Breast epithelium (tissue), 4 donors: Measurements from ENCODE around the gene CXCR5. TPM values are rescaled to one million over a fixed set of nuclear protein-coding genes. Genes with fewer than 3 reads are reported as not detected.

Experiments
- DNase-seq, 2 donors: peaks; one replicate each; pipeline ENCODE4 v3.0.0-alpha.2; 2019; ENCODE audit warnings: low spot score in 2 of 2
- H3K27ac ChIP-seq, 2 donors: fragments of 200-600 bp; sonication (generic) in 1 of 2; one replicate each; pipeline ENCODE4 v1.5.1; 2016 to 2019; ENCODE audit warnings: mild to moderate bottlenecking in 1 of 2
- H3K27me3 ChIP-seq, 2 donors: fragments of 200-600 bp; sonication (generic) in 1 of 2; one replicate each; pipeline versions ENCODE4 v1.5.1 to v1.6.0; 2017 to 2019; ENCODE audit warnings: control low read depth in 1 of 2, mild to moderate bottlenecking in 1 of 2
- H3K36me3 ChIP-seq: fragments of 200-600 bp; one replicate; pipeline ENCODE4 v1.5.1; 2019
- H3K4me1 ChIP-seq, 2 donors: fragments of 200-600 bp; sonication (generic); one replicate each; pipeline ENCODE4 v1.5.1; 2016 to 2019; ENCODE audit warnings: control low read depth in 1 of 2
- H3K4me3 ChIP-seq, 3 donors: fragments of 200-600 bp; sonication (generic); 1 replicate in 2 of 3; 2 replicates in 1 of 3; pipeline ENCODE4 v1.5.1; 2016 to 2019; ENCODE audit warnings: mild to moderate bottlenecking in 3 of 3, moderate library complexity in 2 of 3
- H3K9me3 ChIP-seq, 2 donors: fragments of 200-600 bp; sonication (generic) in 1 of 2; one replicate each; pipeline ENCODE4 v1.5.1; 2016 to 2019; ENCODE audit warnings: control low read depth in 1 of 2
- CTCF ChIP-seq, 3 donors: fragments of 450-650 bp; IDR thresholded peaks; one replicate each; pipeline ENCODE4 v1.5.1; 2016 to 2017; ENCODE audit warnings: antibody characterized with exemption in 3 of 3, mild to moderate bottlenecking in 3 of 3, moderate library complexity in 3 of 3
- POLR2A ChIP-seq: fragments of 450-650 bp; IDR thresholded peaks from one replicate; pipeline ENCODE4 v1.6.1; 2016; ENCODE audit warnings: antibody characterized with exemption, mild to moderate bottlenecking, moderate library complexity
- POLR2AphosphoS5 ChIP-seq, 3 donors: sonication (generic); formaldehyde crosslinking; IDR thresholded peaks; one replicate each; pipeline ENCODE4 v1.6.1; 2017; ENCODE audit warnings: antibody characterized with exemption in 3 of 3
- intact Hi-C: fragments of 100-400 bp; cut with DNase I; formaldehyde crosslinking; loops from one replicate; pipeline ENCODE4 v1.15.1; 2023; ENCODE audit warnings: low total_unique reads
- total RNA-seq, 3 donors: library from RNA; depleted of rRNA; stranded (reverse); fragments of >200 nt; gene quantifications; one replicate each; pipeline ENCODE4 v1.1.0, GENCODE V29; 2016

Gene CXCR5
- total RNA-seq, 3 donors from 2014 or later: not detected

- no peaks in the 10 kb centered on the region for H3K27me3 ChIP-seq
- H3K9me3 ChIP-seq: no peaks in the 10 kb centered on the region
- intact Hi-C loops: no loop called here
- H3K36me3 ChIP-seq: peaks cover 13% of the 10 kb centered on the region
- H3K4me1 ChIP-seq: no peaks in the 10 kb centered on the region
- H3K4me3 ChIP-seq: no peak overlapping the region
- no peak for DNase-seq
- no peak for TF ChIP-seq POLR2A
- TF ChIP-seq POLR2AphosphoS5 (IDR thresholded peaks at IDR 0.05): no peak
- TF ChIP-seq CTCF (IDR thresholded peaks at IDR 0.05): no peak
- H3K27ac ChIP-seq: no peak overlapping the region
Measured at GRCh38 chr11:118901494-118902335, 18.0 kb downstream of the CXCR5 start.

- DNase-seq: no peak
- intact Hi-C loops: no loop called here
- Histone ChIP-seq H3K27me3 (no peaks in the 10 kb centered on the region), H3K9me3 (no peaks in the 10 kb centered on the region), H3K27ac (peak overlapping the region in 1 of 2 donors; percentile 20), H3K4me3 (no peak overlapping the region), H3K4me1 (peaks cover 3 to 8% of the 10 kb centered on the region in 2 donors), H3K36me3 (peaks cover 13% of the 10 kb centered on the region)
- no peak for TF ChIP-seq CTCF (IDR thresholded peaks at IDR 0.05)
- TF ChIP-seq POLR2AphosphoS5 (IDR thresholded peaks at IDR 0.05): no peak
- TF ChIP-seq POLR2A: no peak
Measured at GRCh38 chr11:118902336-118903203, 18.9 kb downstream of the CXCR5 start.

- peak overlapping the region in 1 of 2 donors; percentile 20 for H3K27ac ChIP-seq
- H3K36me3 ChIP-seq: peaks cover 13% of the 10 kb centered on the region
- intact Hi-C loops: no loop called here
- TF ChIP-seq POLR2AphosphoS5 (IDR thresholded peaks at IDR 0.05) (no peak), CTCF (IDR thresholded peaks at IDR 0.05) (no peak), POLR2A (no peak)
- H3K27me3 ChIP-seq: no peaks in the 10 kb centered on the region
- H3K4me1 ChIP-seq: peaks cover 4 to 15% of the 10 kb centered on the region in 2 donors
- H3K4me3 ChIP-seq: no peak overlapping the region
- no peak for DNase-seq
- no peaks in the 10 kb centered on the region for H3K9me3 ChIP-seq
Measured at GRCh38 chr11:118903204-118904015, 19.7 kb downstream of the CXCR5 start.

GRCh38 chr11:118907051-118908042 lies 23.7 kb downstream of the CXCR5 start:
- H3K27me3 ChIP-seq: no peaks in the 10 kb centered on the region
- H3K4me3 ChIP-seq: peak overlapping the region in 1 of 3 donors; percentile 34
- no peaks in the 10 kb centered on the region for H3K9me3 ChIP-seq
- intact Hi-C loops: no loop called here
- peak overlapping the region; percentile 96 to 100 for H3K27ac ChIP-seq
- H3K36me3 ChIP-seq: peaks cover 11% of the 10 kb centered on the region
- TF ChIP-seq POLR2AphosphoS5 (IDR thresholded peaks at IDR 0.05) (peak; percentile 37 to 74 (median 66)), POLR2A (no peak), CTCF (IDR thresholded peaks at IDR 0.05) (peak; percentile 92 to 99 (median 97))
- peaks cover 32 to 43% of the 10 kb centered on the region in 2 donors for H3K4me1 ChIP-seq
- DNase-seq: peak; percentile 81 to 88
